ENCODE results near the gene TMEM116.

Gene TMEM116

DNA sequence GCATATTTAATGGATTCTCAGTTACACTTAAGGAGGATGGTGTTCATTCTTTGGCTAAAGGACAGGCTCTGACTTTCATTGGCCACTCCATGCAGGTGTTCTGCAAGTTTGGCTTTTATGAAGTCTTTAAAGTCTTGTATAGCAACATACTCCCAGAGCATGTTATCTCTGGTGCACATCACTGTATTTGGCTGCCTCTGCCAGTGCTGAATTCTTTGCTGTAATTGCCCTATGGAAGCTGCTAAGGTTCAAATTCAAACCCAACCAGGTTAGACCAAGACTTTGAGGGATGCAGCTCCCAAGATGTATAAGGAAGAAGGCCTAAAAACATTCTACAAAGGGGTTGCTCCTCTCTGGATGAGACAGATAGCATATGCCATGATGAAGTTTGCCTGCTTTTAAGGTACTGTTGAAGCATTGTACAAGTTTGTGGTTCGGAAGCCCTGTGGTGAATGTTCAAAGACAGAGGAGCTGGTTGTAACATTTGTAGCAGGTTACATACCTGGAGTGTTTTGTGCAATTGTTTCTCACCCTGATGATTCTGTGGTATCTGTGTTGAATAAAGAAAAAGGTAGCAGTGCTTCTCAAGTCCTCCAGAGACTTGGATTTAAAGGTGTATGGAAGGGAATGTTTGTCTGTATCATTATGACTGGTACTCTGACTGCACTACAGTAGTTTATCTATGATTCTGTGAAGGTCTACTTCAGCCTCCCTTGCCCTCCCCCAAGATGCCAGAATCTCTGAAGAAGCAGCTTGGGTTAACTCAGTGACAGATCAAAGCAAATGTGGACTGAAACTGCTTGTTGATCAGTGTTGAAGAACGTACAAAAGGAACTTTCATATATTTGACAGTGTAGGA is 19.4 kb downstream of the TMEM116 start:
- H3K4me3 ChIP-seq (ENCODE audit: low read length) = no peak overlapping the region

DNA sequence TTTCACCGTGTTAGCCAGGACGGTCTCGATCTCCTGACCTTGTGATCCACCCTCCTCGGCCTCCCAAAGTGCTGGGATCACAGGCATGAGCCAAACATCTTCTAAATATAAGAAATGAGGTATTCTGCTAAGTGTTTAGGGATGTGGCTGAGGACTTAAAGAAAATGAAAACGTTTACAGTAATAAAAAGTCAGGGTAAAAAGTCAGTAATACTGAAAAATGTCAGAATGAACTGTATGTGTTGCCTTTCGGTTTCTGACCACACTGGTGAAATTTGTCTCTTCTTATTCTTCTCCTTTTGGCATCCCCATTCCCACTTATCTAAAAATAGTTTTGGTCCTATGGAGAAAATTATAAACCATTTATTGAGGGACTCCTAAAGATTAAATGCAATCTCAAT is 20.5 kb downstream of the TMEM116 start:
- no peak overlapping the region for H3K4me3 ChIP-seq (ENCODE audit: low read length)
- no peak overlapping the region for H3K4me2 ChIP-seq (ENCODE audit: low read length)
- no peaks in the 10 kb centered on the region for H3K27me3 ChIP-seq (ENCODE audit: control insufficient read depth, insufficient read depth, low read length)
- no peaks in the 10 kb centered on the region for H3K36me3 ChIP-seq (ENCODE audit: insufficient read depth, low read length)
- no peak overlapping the region for H3K9ac ChIP-seq (ENCODE audit: low read depth, low read length)
- H3K4me1 ChIP-seq (ENCODE audit: control insufficient read depth, insufficient read depth, low read length) = no peaks in the 10 kb centered on the region
- H3K9me3 ChIP-seq (replicated peaks; ENCODE audit: low read length) = no peaks in the 10 kb centered on the region

More for the DNA sequence above, 19.4 kb downstream of the TMEM116 start:
- Histone ChIP-seq H3K9ac (ENCODE audit: low read depth, low read length) (no peak overlapping the region), H3K9me3 (replicated peaks; ENCODE audit: low read length) (no peaks in the 10 kb centered on the region), H3K4me1 (ENCODE audit: control insufficient read depth, insufficient read depth, low read length) (no peaks in the 10 kb centered on the region), H3K27me3 (ENCODE audit: control insufficient read depth, insufficient read depth, low read length) (no peaks in the 10 kb centered on the region), H3K4me2 (ENCODE audit: low read length) (no peak overlapping the region), H3K36me3 (ENCODE audit: insufficient read depth, low read length) (no peaks in the 10 kb centered on the region)

DNA sequence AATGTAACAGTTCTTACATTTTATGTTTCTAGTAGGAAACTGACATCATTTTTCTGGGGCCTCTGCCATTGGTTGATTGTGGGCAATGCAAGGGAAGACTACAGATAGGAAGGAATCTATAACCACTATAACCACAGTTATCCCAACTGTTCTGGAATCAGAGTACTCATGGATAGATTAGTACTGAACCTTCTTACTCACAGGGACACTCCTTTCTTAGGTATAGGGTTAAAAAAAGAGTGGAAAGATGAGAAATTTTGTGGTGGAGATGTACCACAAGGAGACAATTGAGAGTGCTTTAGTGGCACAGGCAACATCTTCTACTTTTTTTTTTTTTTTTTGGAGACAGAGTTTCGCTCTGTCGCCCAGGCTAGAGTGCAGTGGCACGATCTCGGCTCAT is 21.0 kb downstream of the TMEM116 start:
- Histone ChIP-seq H3K4me3 (ENCODE audit: low read length) (no peak overlapping the region), H3K4me1 (ENCODE audit: control insufficient read depth, insufficient read depth, low read length) (no peaks in the 10 kb centered on the region)

DNA sequence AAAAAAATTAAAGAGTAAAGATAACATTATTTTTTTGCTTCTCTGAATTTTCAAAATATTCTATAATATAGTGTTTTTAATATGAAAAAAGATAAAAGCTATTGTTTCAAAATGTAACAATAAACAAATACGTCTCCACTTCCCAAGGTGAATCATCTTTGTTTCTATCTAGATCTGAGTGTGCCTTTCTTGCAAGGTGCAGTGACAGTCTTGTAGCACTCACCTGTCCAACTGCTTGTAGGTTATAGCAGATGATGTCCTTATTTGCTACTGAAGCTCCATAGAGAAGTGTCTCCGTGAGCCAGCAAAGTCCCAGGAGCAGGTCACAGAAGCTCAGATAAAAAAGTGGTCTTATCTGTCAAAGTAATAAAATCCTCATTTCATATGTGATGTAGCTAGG is 21.4 kb downstream of the TMEM116 start:
- H3K9ac ChIP-seq (ENCODE audit: low read depth, low read length) = no peak overlapping the region
- H3K36me3 ChIP-seq (ENCODE audit: insufficient read depth, low read length) = no peaks in the 10 kb centered on the region
- H3K9me3 ChIP-seq (replicated peaks; ENCODE audit: low read length) = no peaks in the 10 kb centered on the region
- no peaks in the 10 kb centered on the region for H3K4me1 ChIP-seq (ENCODE audit: control insufficient read depth, insufficient read depth, low read length)
- no peak overlapping the region for H3K4me3 ChIP-seq (ENCODE audit: low read length)
- H3K27me3 ChIP-seq (ENCODE audit: control insufficient read depth, insufficient read depth, low read length) = no peaks in the 10 kb centered on the region
- no peak overlapping the region for H3K4me2 ChIP-seq (ENCODE audit: low read length)

More for the DNA sequence above, 21.0 kb downstream of the TMEM116 start:
- Histone ChIP-seq H3K9ac (ENCODE audit: low read depth, low read length) (no peak overlapping the region), H3K4me2 (ENCODE audit: low read length) (no peak overlapping the region), H3K27me3 (ENCODE audit: control insufficient read depth, insufficient read depth, low read length) (no peaks in the 10 kb centered on the region), H3K36me3 (ENCODE audit: insufficient read depth, low read length) (no peaks in the 10 kb centered on the region), H3K9me3 (replicated peaks; ENCODE audit: low read length) (no peaks in the 10 kb centered on the region)

DNA sequence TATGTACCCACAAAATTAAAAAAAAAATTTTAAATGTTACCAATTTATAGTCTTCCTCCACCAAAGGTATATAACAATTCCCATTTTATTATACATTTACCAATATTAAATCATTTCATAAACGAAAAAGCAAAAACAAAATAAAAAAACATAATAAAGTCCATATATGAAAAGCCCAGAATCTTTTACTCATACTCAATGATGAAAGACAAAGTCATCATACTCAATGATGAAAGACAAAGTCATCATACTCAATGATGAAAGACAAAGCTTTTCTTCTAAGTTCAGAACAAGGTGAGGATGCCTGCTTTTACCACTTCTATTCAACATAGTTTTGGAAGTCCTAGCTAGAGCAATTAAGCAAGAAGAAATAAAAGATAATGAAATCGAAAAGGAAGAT is 28.1 kb downstream of the TMEM116 start:
- no peak overlapping the region for H3K4me3 ChIP-seq (ENCODE audit: low read length)
- no peaks in the 10 kb centered on the region for H3K4me1 ChIP-seq (ENCODE audit: control insufficient read depth, insufficient read depth, low read length)
- H3K9me3 ChIP-seq (replicated peaks; ENCODE audit: low read length) = no peaks in the 10 kb centered on the region

DNA sequence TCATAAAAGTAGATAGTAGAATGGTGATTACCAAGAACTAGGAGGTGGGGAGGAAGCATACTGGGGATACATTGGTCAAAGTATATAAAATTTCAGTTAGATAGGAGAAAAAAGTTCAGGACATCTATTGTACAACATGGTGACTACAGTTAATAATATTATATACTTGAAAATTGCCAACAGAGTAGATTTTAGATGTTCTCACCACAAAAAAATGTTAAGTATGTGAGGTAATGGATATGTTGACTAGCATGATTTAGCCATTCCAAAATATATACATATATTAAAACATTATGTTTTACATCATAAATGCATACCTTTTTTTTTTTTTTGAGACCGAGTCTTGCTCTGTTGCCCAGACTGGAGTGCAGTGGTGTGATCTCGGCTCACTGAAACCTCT is 31.0 kb downstream of the TMEM116 start:
- Histone ChIP-seq H3K36me3 (ENCODE audit: insufficient read depth, low read length) (no peaks in the 10 kb centered on the region), H3K4me2 (ENCODE audit: low read length) (no peak overlapping the region), H3K9me3 (replicated peaks; ENCODE audit: low read length) (no peaks in the 10 kb centered on the region), H3K9ac (ENCODE audit: low read depth, low read length) (no peak overlapping the region), H3K4me3 (ENCODE audit: low read length) (no peak overlapping the region), H3K4me1 (ENCODE audit: control insufficient read depth, insufficient read depth, low read length) (no peaks in the 10 kb centered on the region), H3K27me3 (ENCODE audit: control insufficient read depth, insufficient read depth, low read length) (no peaks in the 10 kb centered on the region)

More for the DNA sequence above, 28.1 kb downstream of the TMEM116 start:
- no peaks in the 10 kb centered on the region for H3K27me3 ChIP-seq (ENCODE audit: control insufficient read depth, insufficient read depth, low read length)
- no peaks in the 10 kb centered on the region for H3K36me3 ChIP-seq (ENCODE audit: insufficient read depth, low read length)
- H3K4me2 ChIP-seq (ENCODE audit: low read length) = no peak overlapping the region
- no peak overlapping the region for H3K9ac ChIP-seq (ENCODE audit: low read depth, low read length)

DNA sequence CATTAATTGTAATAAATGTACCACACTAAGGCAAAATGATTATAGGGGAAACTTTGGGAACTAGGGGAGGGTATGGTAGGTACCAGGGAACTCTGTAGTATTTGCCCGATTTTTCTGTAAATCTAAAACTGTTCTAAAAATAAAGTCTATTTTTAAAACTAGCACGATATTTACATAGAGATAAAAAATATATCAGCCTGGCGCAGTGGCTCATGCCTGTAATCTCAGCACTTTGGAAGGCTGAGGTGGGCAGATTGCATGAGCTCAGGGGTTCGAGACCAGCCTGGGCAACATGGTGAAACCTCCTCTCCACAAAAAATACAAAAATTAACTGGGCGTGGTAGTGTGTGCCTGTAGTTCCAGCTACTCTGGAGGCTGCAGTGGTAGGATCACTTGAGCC is 32.4 kb downstream of the TMEM116 start:
- H3K4me3 ChIP-seq (ENCODE audit: low read length) = no peak overlapping the region
- H3K9me3 ChIP-seq (replicated peaks; ENCODE audit: low read length) = no peaks in the 10 kb centered on the region
- no peaks in the 10 kb centered on the region for H3K36me3 ChIP-seq (ENCODE audit: insufficient read depth, low read length)
- H3K9ac ChIP-seq (ENCODE audit: low read depth, low read length) = no peak overlapping the region
- H3K4me2 ChIP-seq (ENCODE audit: low read length) = no peak overlapping the region
- H3K27me3 ChIP-seq (ENCODE audit: control insufficient read depth, insufficient read depth, low read length) = no peaks in the 10 kb centered on the region
- H3K4me1 ChIP-seq (ENCODE audit: control insufficient read depth, insufficient read depth, low read length) = no peaks in the 10 kb centered on the region

DNA sequence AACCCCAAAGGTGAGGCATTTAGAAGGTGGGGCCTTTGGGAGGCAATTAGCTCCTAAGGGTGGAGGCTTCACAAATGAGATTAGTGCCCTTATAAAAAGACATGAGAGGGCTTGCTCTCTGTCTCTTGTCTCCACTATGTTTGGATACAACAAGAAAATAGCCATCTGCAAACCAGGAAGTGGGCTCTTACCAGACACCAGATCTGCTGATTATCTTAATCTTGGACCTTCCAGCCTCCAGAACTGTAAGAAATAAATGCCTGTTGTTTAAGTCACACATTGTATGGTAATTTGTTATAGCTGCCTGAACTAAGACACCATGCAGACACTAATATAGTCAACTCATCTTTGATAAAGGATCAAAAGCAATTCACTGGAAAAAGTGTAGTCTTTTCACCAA is 34.4 kb downstream of the TMEM116 start:
- Histone ChIP-seq H3K9ac (ENCODE audit: low read depth, low read length) (no peak overlapping the region), H3K4me2 (ENCODE audit: low read length) (no peak overlapping the region), H3K27me3 (ENCODE audit: control insufficient read depth, insufficient read depth, low read length) (no peaks in the 10 kb centered on the region), H3K36me3 (ENCODE audit: insufficient read depth, low read length) (no peaks in the 10 kb centered on the region), H3K4me3 (ENCODE audit: low read length) (no peak overlapping the region), H3K4me1 (ENCODE audit: control insufficient read depth, insufficient read depth, low read length) (no peaks in the 10 kb centered on the region), H3K9me3 (replicated peaks; ENCODE audit: low read length) (no peaks in the 10 kb centered on the region)

DNA sequence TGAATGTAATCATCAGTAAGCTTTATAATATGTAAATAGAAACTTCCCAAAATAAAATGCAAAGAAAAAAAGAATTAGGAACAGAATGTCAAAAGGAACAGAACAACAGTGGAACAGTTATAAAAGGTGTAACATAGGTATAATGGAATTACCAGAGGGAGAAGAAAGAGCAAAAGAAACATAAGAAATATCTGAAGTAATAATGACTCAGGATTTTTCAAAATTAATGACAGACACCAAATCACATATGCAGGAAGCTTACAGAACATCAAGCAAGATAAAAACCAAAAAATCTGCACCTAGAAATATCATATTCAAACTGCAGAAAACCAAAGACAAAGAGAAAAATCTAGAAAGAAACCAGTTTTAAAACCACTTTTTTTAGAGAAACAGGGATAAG is 36.1 kb downstream of the TMEM116 start:
- no peaks in the 10 kb centered on the region for H3K27me3 ChIP-seq (ENCODE audit: control insufficient read depth, insufficient read depth, low read length)
- H3K4me1 ChIP-seq (ENCODE audit: control insufficient read depth, insufficient read depth, low read length) = no peaks in the 10 kb centered on the region
- H3K4me2 ChIP-seq (ENCODE audit: low read length) = no peak overlapping the region
- H3K36me3 ChIP-seq (ENCODE audit: insufficient read depth, low read length) = no peaks in the 10 kb centered on the region
- H3K9me3 ChIP-seq (replicated peaks; ENCODE audit: low read length) = no peaks in the 10 kb centered on the region
- no peak overlapping the region for H3K4me3 ChIP-seq (ENCODE audit: low read length)
- no peak overlapping the region for H3K9ac ChIP-seq (ENCODE audit: low read depth, low read length)

DNA sequence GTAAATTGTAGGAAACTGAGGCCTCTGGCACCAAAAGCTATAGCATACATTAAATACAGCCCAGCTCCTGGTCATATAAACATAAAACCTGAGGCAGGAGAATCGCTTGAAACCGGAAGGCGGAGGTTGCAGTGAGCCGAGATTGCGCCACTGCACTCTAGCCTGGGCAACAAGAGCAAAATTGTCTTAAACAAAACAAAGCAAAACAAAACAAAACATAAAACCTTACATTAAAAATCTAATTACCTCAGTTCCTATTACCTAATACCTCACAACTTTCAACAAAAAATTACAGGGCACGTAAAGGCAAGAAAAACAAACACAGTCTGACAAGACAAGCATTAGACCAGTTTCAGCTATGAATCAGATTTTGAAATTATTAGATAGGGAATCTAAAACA is 36.7 kb downstream of the TMEM116 start:
- H3K9me3 ChIP-seq (replicated peaks; ENCODE audit: low read length) = no peaks in the 10 kb centered on the region
- no peaks in the 10 kb centered on the region for H3K36me3 ChIP-seq (ENCODE audit: insufficient read depth, low read length)
- no peaks in the 10 kb centered on the region for H3K27me3 ChIP-seq (ENCODE audit: control insufficient read depth, insufficient read depth, low read length)
- no peaks in the 10 kb centered on the region for H3K4me1 ChIP-seq (ENCODE audit: control insufficient read depth, insufficient read depth, low read length)
- H3K4me2 ChIP-seq (ENCODE audit: low read length) = no peak overlapping the region
- H3K4me3 ChIP-seq (ENCODE audit: low read length) = no peak overlapping the region
- no peak overlapping the region for H3K9ac ChIP-seq (ENCODE audit: low read depth, low read length)

DNA sequence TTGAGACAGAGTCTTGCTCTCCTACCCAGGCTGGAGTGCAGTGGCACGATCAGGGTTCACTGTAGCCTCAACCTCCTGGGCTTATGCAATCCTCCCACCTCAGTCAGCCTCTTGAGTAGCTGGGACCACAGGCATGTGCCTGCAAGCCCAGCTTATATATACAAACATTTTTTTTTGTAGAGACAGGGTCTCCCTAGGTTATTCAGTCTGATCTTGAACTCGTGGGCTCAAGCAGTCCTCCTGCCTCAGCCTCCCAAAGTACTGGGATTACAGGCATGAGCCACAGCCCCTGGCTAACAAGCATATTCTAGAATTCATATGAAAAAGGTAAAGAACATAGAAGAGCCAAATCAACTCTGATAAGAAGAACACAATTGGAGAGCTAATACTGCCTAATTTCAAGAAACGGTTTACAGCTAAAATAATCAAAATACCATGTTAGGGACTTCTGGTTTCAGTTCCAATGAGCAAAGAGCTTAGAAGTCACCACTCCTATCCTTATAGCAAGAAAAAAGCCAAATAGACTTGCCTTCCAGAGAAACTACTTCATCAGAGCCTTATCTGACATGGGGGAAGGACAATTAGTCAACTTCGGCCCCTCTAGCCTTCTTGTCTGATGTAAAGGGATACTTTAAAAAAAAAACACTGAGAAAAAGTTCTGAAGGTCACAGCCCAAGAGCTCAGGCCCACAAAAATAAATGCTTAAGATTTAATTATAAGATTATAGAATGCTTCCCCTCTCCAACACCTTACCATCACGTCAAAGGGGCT is 37.6 kb downstream of the TMEM116 start:
- Histone ChIP-seq H3K27me3 (ENCODE audit: control insufficient read depth, insufficient read depth, low read length) (no peaks in the 10 kb centered on the region), H3K4me3 (ENCODE audit: low read length) (no peak overlapping the region), H3K9ac (ENCODE audit: low read depth, low read length) (no peak overlapping the region), H3K36me3 (ENCODE audit: insufficient read depth, low read length) (no peaks in the 10 kb centered on the region), H3K4me1 (ENCODE audit: control insufficient read depth, insufficient read depth, low read length) (no peaks in the 10 kb centered on the region), H3K4me2 (ENCODE audit: low read length) (no peak overlapping the region), H3K9me3 (replicated peaks; ENCODE audit: low read length) (peaks cover 3% of the 10 kb centered on the region)
